H1 (cell line): Measurements from ENCODE around the gene CDC42. TPM values are rescaled to one million over a fixed set of nuclear protein-coding genes. Genes with fewer than 3 reads are reported as not detected.

ENCODE experiments used
- CTCF ChIA-PET: fragments of 300-600 bp; sonication (Branson Sonifier 250); formaldehyde crosslinking; loops from one replicate; lab custom pipeline; 2021; ENCODE audit not compliant: partially characterized antibody; lab: Charles Lee
- POLR2A ChIA-PET: fragments of 300-600 bp; sonication (Branson Sonifier 250); formaldehyde crosslinking; loops from one replicate; lab custom pipeline; 2021; ENCODE audit warnings: inconsistent platforms; ENCODE audit not compliant: partially characterized antibody; lab: Charles Lee
- DNase-seq, 2 experiments: peaks; one replicate each; pipeline versions ENCODE4 v3.0.0 to v3.0.0-alpha.2; 2010 to 2022; ENCODE audit warnings: low spot score in 2 of 2, low read depth in 1 of 2, mixed read lengths in 1 of 2
- FAIRE-seq: peaks from 2 replicates; lab custom pipeline; 2011; peaks lifted over from hg19 to GRCh38; lab: Jason Lieb, UNC
- H2AFZ ChIP-seq: 2 replicates; pipeline ENCODE4 v1.8.1; 2012; ENCODE audit warnings: low read length, inconsistent platforms
- H2AK5ac ChIP-seq: 2 replicates; pipeline ENCODE4 v1.6.1; 2013; ENCODE audit warnings: low read depth, low read length
- H2BK120ac ChIP-seq: replicated peaks from 2 replicates; pipeline ENCODE3; 2013; ENCODE audit warnings: low read depth, low read length, inconsistent platforms
- H2BK12ac ChIP-seq: 2 replicates; pipeline ENCODE4 v1.6.1; 2013; ENCODE audit warnings: low read depth, low read length
- H2BK15ac ChIP-seq: 2 replicates; pipeline ENCODE4 v1.6.1; 2013; ENCODE audit warnings: low read length
- H2BK20ac ChIP-seq: 2 replicates; pipeline ENCODE4 v1.6.1; 2013; ENCODE audit warnings: low read length
- H2BK5ac ChIP-seq: 2 replicates; pipeline ENCODE4 v1.6.1; 2013; ENCODE audit warnings: low read depth, low read length
- H3K14ac ChIP-seq: 2 replicates; pipeline ENCODE4 v1.6.1; 2013; ENCODE audit warnings: inconsistent platforms; ENCODE audit not compliant: insufficient read length
- H3K18ac ChIP-seq: 2 replicates; pipeline ENCODE4 v1.6.1; 2013; ENCODE audit warnings: low read length; ENCODE audit errors: extremely low read depth
- H3K23ac ChIP-seq: 2 replicates; pipeline ENCODE4 v1.6.1; 2013; ENCODE audit warnings: inconsistent platforms; ENCODE audit not compliant: insufficient read length
- H3K23me2 ChIP-seq: 2 replicates; pipeline ENCODE4 v1.6.1; 2013; ENCODE audit warnings: low read depth, low read length
- H3K27ac ChIP-seq: 2 replicates; pipeline ENCODE4 v1.6.1; 2011; ENCODE audit warnings: low read depth, low read length, inconsistent platforms
- H3K27me3 ChIP-seq, 4 experiments: replicated peaks in 1 of 4; 1 replicate in 1 of 4; 2 replicates in 3 of 4; pipeline versions ENCODE4 v1.6.1 to v1.8.1; 2011 to 2013; ENCODE audit warnings: low read length in 3 of 4, mild to moderate bottlenecking in 3 of 4, inconsistent platforms in 2 of 4, mixed read lengths in 2 of 4, moderate library complexity in 1 of 4; ENCODE audit not compliant: control insufficient read depth in 3 of 4, insufficient read depth in 3 of 4; ENCODE audit errors: extremely low read depth in 1 of 4
- H3K36me3 ChIP-seq, 4 experiments: 2 replicates each; pipeline versions ENCODE4 v1.6.1 to v1.8.1; 2011 to 2013; ENCODE audit warnings: mild to moderate bottlenecking in 4 of 4, low read length in 3 of 4, moderate library complexity in 2 of 4, control low read depth in 1 of 4, inconsistent platforms in 1 of 4; ENCODE audit not compliant: insufficient read depth in 4 of 4, control insufficient read depth in 2 of 4
- H3K4ac ChIP-seq: replicated peaks from 2 replicates; pipeline ENCODE3; 2013; ENCODE audit warnings: low read length, low read depth, mixed read lengths, inconsistent platforms; ENCODE audit not compliant: insufficient read length
- H3K4me1 ChIP-seq, 4 experiments: replicated peaks in 1 of 4; 1 replicate in 1 of 4; 2 replicates in 3 of 4; pipeline versions ENCODE4 v1.6.1 to v1.8.1; 2011 to 2013; ENCODE audit warnings: low read length in 3 of 4, inconsistent platforms in 2 of 4, mixed read lengths in 1 of 4; ENCODE audit not compliant: insufficient read depth in 4 of 4, control insufficient read depth in 3 of 4
- H3K4me2 ChIP-seq, 2 experiments: 2 replicates each; pipeline versions ENCODE4 v1.6.1 to v1.8.1; 2011 to 2013; ENCODE audit warnings: low read depth in 2 of 2, low read length in 2 of 2, control low read depth in 1 of 2, inconsistent platforms in 1 of 2, mild to moderate bottlenecking in 1 of 2; ENCODE audit not compliant: insufficient read depth in 1 of 2
- H3K4me3 ChIP-seq, 4 experiments: fragments of 200-600, 300-600 bp in 1 of 4; sonication (generic), shearing (Covaris generic), sonication (Bioruptor Twin) in 1 of 4; 2 replicates each; pipeline versions ENCODE4 v1.5.1 to v1.8.1; 2011 to 2016; ENCODE audit warnings: low read length in 4 of 4, low read depth in 3 of 4, control low read depth in 2 of 4, inconsistent platforms in 2 of 4, mild to moderate bottlenecking in 2 of 4, mixed read lengths in 1 of 4, moderate library complexity in 1 of 4; ENCODE audit not compliant: insufficient read depth in 2 of 4; ENCODE audit errors: extremely low read depth in 1 of 4
- H3K56ac ChIP-seq: replicated peaks from 2 replicates; pipeline ENCODE3; 2013; ENCODE audit warnings: low read depth, mild to moderate bottlenecking, mixed read lengths, low read length, inconsistent platforms; ENCODE audit not compliant: insufficient read length
- H3K79me1 ChIP-seq: 2 replicates; pipeline ENCODE4 v1.6.1; 2013; ENCODE audit warnings: low read depth, low read length, control low read depth
- H3K79me2 ChIP-seq, 2 experiments: 2 replicates each; pipeline versions ENCODE4 v1.6.1 to v1.8.1; 2012 to 2013; ENCODE audit warnings: low read length in 2 of 2, mild to moderate bottlenecking in 2 of 2, inconsistent platforms in 1 of 2; ENCODE audit not compliant: insufficient read depth in 2 of 2, control insufficient read depth in 1 of 2
- H3K9ac ChIP-seq, 4 experiments: replicated peaks in 1 of 4; 1 replicate in 1 of 4; 2 replicates in 3 of 4; pipeline versions ENCODE4 v1.6.1 to v1.8.1; 2011 to 2013; ENCODE audit warnings: low read depth in 3 of 4, low read length in 3 of 4, control low read depth in 2 of 4, mild to moderate bottlenecking in 2 of 4, moderate library complexity in 2 of 4, inconsistent platforms in 1 of 4; ENCODE audit errors: extremely low read depth in 1 of 4
- H3K9me3 ChIP-seq, 2 experiments: 2 replicates each; pipeline versions ENCODE4 v1.6.1 to v1.8.1; 2012 to 2013; ENCODE audit warnings: mild to moderate bottlenecking in 2 of 2, moderate library complexity in 2 of 2, control low read depth in 1 of 2, inconsistent platforms in 1 of 2, low read depth in 1 of 2, low read length in 1 of 2, mixed read lengths in 1 of 2; ENCODE audit not compliant: insufficient read depth in 2 of 2
- H4K20me1 ChIP-seq, 2 experiments: replicated peaks in 1 of 2; 2 replicates each; pipeline versions ENCODE3 to v1.8.1; 2011 to 2013; ENCODE audit warnings: inconsistent platforms in 2 of 2, low read length in 2 of 2, mild to moderate bottlenecking in 1 of 2; ENCODE audit not compliant: insufficient read depth in 2 of 2, control insufficient read depth in 1 of 2
- H4K5ac ChIP-seq: 2 replicates; pipeline ENCODE4 v1.6.1; 2013; ENCODE audit warnings: low read length, low read depth, mixed read lengths, inconsistent platforms; ENCODE audit not compliant: insufficient read length
- H4K8ac ChIP-seq: 2 replicates; pipeline ENCODE4 v1.8.0; 2013; ENCODE audit warnings: mild to moderate bottlenecking, moderate library complexity, low read length, inconsistent platforms; ENCODE audit not compliant: insufficient read depth; ENCODE audit errors: extremely low read depth
- H4K91ac ChIP-seq: replicated peaks from 2 replicates; pipeline ENCODE3; 2013; ENCODE audit warnings: low read length, mixed read lengths, inconsistent platforms; ENCODE audit not compliant: insufficient read length
- ASH2L ChIP-seq: fragments of 200-600, 300-600 bp; sonication (generic); IDR thresholded peaks from one replicate; pipeline ENCODE4 v1.7.1; 2017; ENCODE audit warnings: low read length
- CEBPB ChIP-seq: IDR thresholded peaks from 2 replicates; pipeline ENCODE4 v1.6.1; 2012; ENCODE audit warnings: low read depth, low read length
- CREB1 ChIP-seq: IDR thresholded peaks from 2 replicates; pipeline ENCODE4 v1.6.1; 2012; ENCODE audit warnings: inconsistent platforms
- GABPA ChIP-seq: IDR thresholded peaks from 2 replicates; pipeline ENCODE4 v1.6.1; 2011; ENCODE audit warnings: mild to moderate bottlenecking, low read length, moderate library complexity, borderline replicate concordance; ENCODE audit not compliant: insufficient read depth
- JUN ChIP-seq: IDR thresholded peaks from 2 replicates; pipeline ENCODE4 v1.6.1; 2011; ENCODE audit warnings: low read depth, mild to moderate bottlenecking, improper control_type of control experiment, low read length
- PHF8 ChIP-seq: fragments of 200-600 bp; sonication (generic); conservative IDR thresholded peaks from 2 replicates; pipeline ENCODE4 v1.7.1; 2012; ENCODE audit warnings: low read depth, mild to moderate bottlenecking, inconsistent platforms, low read length, moderate library complexity
- POLR2AphosphoS5 ChIP-seq: IDR thresholded peaks from 2 replicates; pipeline ENCODE4 v1.6.1; 2011; ENCODE audit warnings: low read depth, low read length
- SUZ12 ChIP-seq: fragments of 200-600 bp; sonication (generic); IDR thresholded peaks from 2 replicates; pipeline ENCODE4 v1.6.1; 2012; ENCODE audit warnings: mild to moderate bottlenecking, inconsistent platforms, low read length, moderate library complexity, mixed read lengths
- TAF1 ChIP-seq: IDR thresholded peaks from 2 replicates; pipeline ENCODE4 v1.6.1; 2011; ENCODE audit warnings: mild to moderate bottlenecking, low read depth, low read length
- YY1 ChIP-seq: IDR thresholded peaks from 2 replicates; pipeline ENCODE4 v1.6.1; 2011; ENCODE audit warnings: low read depth, mild to moderate bottlenecking, low read length
- WGBS, 2 experiments: shearing (Covaris generic) in 1 of 2; methylation state at CpG; one replicate each; pipeline versions ENCODE4 v1.1.6 to v1.1.7; 2013 to 2015; ENCODE audit warnings: low lambda C conversion rate in 2 of 2, mixed read lengths in 2 of 2, inconsistent platforms in 1 of 2, low coverage in 1 of 2, missing lambda C conversion rate in 1 of 2; ENCODE audit not compliant: insufficient replicate concordance in 2 of 2, insufficient coverage in 1 of 2, insufficient read length in 1 of 2; ENCODE audit errors: extremely low coverage in 1 of 2, missing lambda C conversion rate in 1 of 2; 5-methylcytosine and 5-hydroxymethylcytosine counted together
- polyA plus RNA-seq, 7 experiments: library from polyadenylated mRNA; depleted of rRNA in 3 of 7; stranded (reverse) in 5 of 7; unstranded in 2 of 7; fragments of >200 nt in 5 of 7; fragments of 200-250 nt in 2 of 7; gene quantifications; 1 replicate in 5 of 7; 2 replicates in 1 of 7; 4 replicates in 1 of 7; pipeline versions ENCODE4 v1.2.1 to v1.2.3, GENCODE V29; 2011 to 2013; ENCODE audit warnings: missing spikeins in 2 of 7, mixed read lengths in 2 of 7
- total RNA-seq: library from RNA; stranded (reverse); fragmentation: NEBNext Ultra II Directional; extraction: Animal tissue kit (Norgen Biotek cat#: 25700); gene quantifications from 2 replicates; pipeline ENCODE4 v1.2.1, GENCODE V29; 2021

CDC42 gene
- total and polyA plus RNA-seq, 2 of the 8 experiments (the other 6 are each of a cell fraction or from before 2014, with no cell fraction given), result 110 to 179 TPM

DNA sequence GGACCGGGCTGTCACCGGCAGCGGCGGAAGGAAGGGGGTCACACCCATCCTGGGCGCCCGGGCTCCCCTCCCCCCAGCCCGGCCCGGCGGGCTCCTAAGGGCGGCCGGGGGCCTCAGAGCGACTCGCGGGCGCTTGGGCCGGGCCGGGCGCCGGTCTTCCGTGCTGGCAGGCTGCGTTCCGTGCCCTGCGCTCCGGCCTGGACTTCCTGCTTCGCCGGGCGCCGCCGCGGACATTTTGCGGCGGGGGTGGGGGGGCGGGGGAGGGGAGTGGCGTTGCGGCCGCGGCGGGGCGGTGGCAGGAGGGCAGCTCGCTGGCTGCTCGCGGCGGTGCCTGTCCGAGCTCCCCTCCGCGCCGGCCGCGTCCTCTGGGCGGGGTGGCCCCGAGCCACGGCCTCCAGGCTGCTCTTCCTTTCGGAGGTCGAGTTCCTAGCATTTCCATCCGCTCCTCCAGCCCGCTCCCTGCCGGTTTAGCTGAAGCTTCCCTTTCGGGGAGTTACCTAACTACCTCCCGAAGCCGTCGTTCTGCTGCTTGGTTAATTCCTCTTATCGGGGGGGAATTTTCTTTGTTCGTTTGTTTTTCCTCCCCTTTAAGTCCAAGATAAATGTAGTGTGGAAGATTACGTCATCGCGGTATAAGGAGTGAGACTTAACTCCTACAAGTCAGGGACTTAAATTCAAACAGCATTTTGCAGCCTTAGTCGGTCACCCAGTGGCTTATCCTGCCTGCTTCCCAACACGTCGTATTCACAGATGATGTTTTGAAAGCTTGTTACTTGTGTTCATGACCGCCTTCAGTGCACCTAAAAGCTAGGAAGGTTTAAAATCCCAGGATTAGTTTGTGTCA lies 730 bp downstream of the CDC42 start:
- peaks cover 0 to 3% (median 2%) of the 10 kb centered on the region in 4 experiments; a peak in 4 of 7 replicates for H3K4me1 ChIP-seq
- peak in 1 of 2 experiments; percentile 65 for DNase-seq
- peak overlapping the region; percentile 92; the same call in 1 of the 2 replicates for H4K8ac ChIP-seq
- peak overlapping the region; percentile 66 for H3K4ac ChIP-seq
- peak overlapping the region; percentile 90 to 93 for H3K4me2 ChIP-seq
- peak overlapping the region; percentile 95 for H3K27ac ChIP-seq
- H2AK5ac ChIP-seq, result no peak overlapping the region; the same call in 1 of the 2 replicates
- H3K9ac ChIP-seq, result peak overlapping the region; percentile 80 to 93 (median 84)
- H3K14ac ChIP-seq, result no peak overlapping the region
- H2BK15ac ChIP-seq, result no peak overlapping the region
- peaks cover 5% of the 10 kb centered on the region; the same call in 1 of the 2 replicates for H3K23me2 ChIP-seq
- no peak overlapping the region for H2BK120ac ChIP-seq
- H3K36me3 ChIP-seq, result 0 out of 8 replicates have a peak, but pooled peaks cover 0 to 2% (median 0%) of the 10 kb centered on the region in 4 experiments
- no peak overlapping the region for H3K23ac ChIP-seq
- peak overlapping the region; percentile 23 for H3K56ac ChIP-seq
- peaks cover 34 to 47% of the 10 kb centered on the region in 2 experiments for H3K79me2 ChIP-seq
- no peak overlapping the region for H2BK20ac ChIP-seq
- H3K18ac ChIP-seq, result peak overlapping the region; percentile 64; the same call in 1 of the 2 replicates
- H2BK5ac ChIP-seq, result peak overlapping the region; percentile 2
- no peaks in the 10 kb centered on the region for H3K27me3 ChIP-seq
- WGBS, 2 experiments, result 1% methylated on average over 17 of the region's 70 CpGs; no CpG with 5 or more reads in 1 of the 2 experiments
- peak overlapping the region; percentile 46 for H4K91ac ChIP-seq
- ChIA-PET CTCF (interaction anchor here (0.7 to 1.8 kb wide), 2 partner anchors 291 to 621 kb away, joined by 3 read pairs; no protein-coding TSS in a partner anchor), POLR2A (interaction anchor here (0.9 to 5.1 kb wide), 11 partner anchors 9 to 61 kb away, joined by 3 to 27 read pairs (median 4); no protein-coding TSS in a partner anchor)
- FAIRE-seq, result no peak
- peak overlapping the region; percentile 51 to 87 (median 75) for H3K4me3 ChIP-seq
- peak overlapping the region; percentile 61 for H4K5ac ChIP-seq
- no peak overlapping the region for H2BK12ac ChIP-seq
- peaks cover 3% of the 10 kb centered on the region for H3K79me1 ChIP-seq
- H4K20me1 ChIP-seq, result peaks cover 4 to 7% of the 10 kb centered on the region in 2 experiments
- H3K9me3 ChIP-seq, result no peaks in the 10 kb centered on the region
- 0 out of 2 replicates have a peak overlapping the region, but pooled peaks have one; percentile 13 for H2AFZ ChIP-seq
- TF ChIP-seq GABPA, result no peak
- peak; percentile 50 for TF ChIP-seq PHF8
- peak; percentile 10 for TF ChIP-seq ASH2L
- TF ChIP-seq CEBPB, result peak; percentile 67
- no peak for TF ChIP-seq POLR2AphosphoS5
- TF ChIP-seq TAF1, result peak; percentile 62
- 0 out of 2 replicates have a peak, but pooled peaks have one; percentile 26 for TF ChIP-seq JUN
- TF ChIP-seq YY1, result no peak
- no peak for TF ChIP-seq SUZ12
- TF ChIP-seq CREB1, result peak; percentile 22; the same call in 1 of the 2 replicates
